Uterus (tissue), 4 donors: Measurements from ENCODE around the gene LRP3. TPM values are rescaled to one million over a fixed set of nuclear protein-coding genes. Genes with fewer than 3 reads are reported as not detected.

Experiments used
- DNase-seq, 2 donors: peaks; one replicate each; pipeline ENCODE4 v3.0.0-alpha.2; 2019 to 2020
- H3K27ac ChIP-seq, 2 donors: fragments of 200-600 bp; sonication (generic); 1 replicate in 1 of 2; 2 replicates in 1 of 2; pipeline ENCODE4 v1.5.1; 2016 to 2018
- H3K27me3 ChIP-seq, 2 donors: fragments of 200-600 bp; sonication (generic); one replicate each; pipeline ENCODE4 v1.5.1; 2018 to 2019; ENCODE audit warnings: control low read depth in 1 of 2
- H3K36me3 ChIP-seq, 2 donors: fragments of 200-600 bp; sonication (generic); one replicate each; pipeline ENCODE4 v1.5.1; 2019; ENCODE audit warnings: control low read depth in 1 of 2
- H3K4me1 ChIP-seq, 2 donors: fragments of 200-600 bp; sonication (generic); one replicate each; pipeline ENCODE4 v1.5.1; 2018 to 2019; ENCODE audit warnings: control low read depth in 1 of 2
- H3K4me3 ChIP-seq, 2 donors: fragments of 200-600 bp; sonication (generic); 1 replicate in 1 of 2; 2 replicates in 1 of 2; pipeline ENCODE4 v1.5.1; 2018 to 2019; ENCODE audit warnings: mild to moderate bottlenecking in 1 of 2
- H3K9me3 ChIP-seq, 2 donors: fragments of 200-600 bp; sonication (generic); one replicate each; pipeline ENCODE4 v1.5.1; 2019; ENCODE audit warnings: control low read depth in 1 of 2
- CTCF ChIP-seq, 4 experiments: fragments of 200-600 bp in 2 of 4; fragments of 450-650 bp in 2 of 4; sonication (generic) in 2 of 4; IDR thresholded peaks; one replicate each; pipeline ENCODE4 v1.5.1; 2016 to 2019; ENCODE audit warnings: antibody characterized with exemption in 4 of 4, mild to moderate bottlenecking in 2 of 4, moderate library complexity in 1 of 4
- POLR2A ChIP-seq, 2 donors: fragments of 450-650 bp; IDR thresholded peaks; one replicate each; pipeline ENCODE4 v1.6.1; 2016; ENCODE audit warnings: antibody characterized with exemption in 2 of 2, mild to moderate bottlenecking in 1 of 2, moderate library complexity in 1 of 2
- intact Hi-C: fragments of 100-400 bp; cut with DNase I; formaldehyde crosslinking; loops from one replicate; pipeline ENCODE4 v1.15.1; 2023; ENCODE audit warnings: low total_unique reads
- total RNA-seq, 4 donors: library from RNA; depleted of rRNA in 3 of 4; stranded (reverse); fragments of >200 nt in 3 of 4; gene quantifications; one replicate each; pipeline versions ENCODE4 v1.1.0 to v1.2.4, GENCODE V29; 2014 to 2023
- donor health status: DM: yes; HTN: yes; CAD: no.

The LRP3 gene
- total RNA-seq, 4 donors from 2014 or later, result 5.9 to 26.9 (median 23.3) TPM

DNA sequence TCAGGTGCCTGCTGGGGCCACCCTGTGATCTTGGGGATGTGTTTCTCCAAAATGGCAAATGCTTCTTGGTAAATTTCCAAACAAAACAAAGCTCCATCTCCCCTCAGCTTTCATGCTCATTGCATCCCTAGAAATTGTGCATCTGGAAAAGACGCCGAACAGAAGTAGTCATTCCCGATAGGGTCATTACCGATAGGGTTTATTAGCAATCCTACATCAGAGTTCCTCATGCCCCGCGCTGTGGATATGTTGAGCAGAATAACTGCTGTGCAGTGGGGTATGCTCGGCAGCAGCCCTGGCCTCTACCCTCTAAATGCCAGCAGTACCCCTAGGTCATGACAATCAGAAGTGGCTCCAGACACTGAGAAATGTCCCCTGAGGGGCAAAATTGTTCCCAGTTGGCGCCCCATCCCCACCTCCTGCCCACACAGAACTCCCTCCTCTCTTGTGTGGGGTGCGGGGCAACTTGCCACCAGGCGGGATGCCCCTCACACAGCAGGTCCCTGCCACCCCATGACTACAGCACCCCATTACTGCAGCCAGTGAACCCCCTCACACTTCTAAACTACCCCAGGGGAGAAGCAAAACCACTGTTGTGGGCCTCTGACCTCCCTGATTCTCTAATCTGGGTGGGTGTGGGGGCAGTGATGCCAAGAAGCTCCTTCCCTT, 44.5 kb downstream of the LRP3 start:
- Histone ChIP-seq H3K27me3 (no peaks in the 10 kb centered on the region), H3K4me3 (no peak overlapping the region), H3K36me3 (no peaks in the 10 kb centered on the region), H3K4me1 (peaks cover 0 to 5% of the 10 kb centered on the region in 2 donors), H3K9me3 (no peaks in the 10 kb centered on the region), H3K27ac (no peak overlapping the region)
- TF ChIP-seq CTCF (IDR thresholded peaks at IDR 0.05), result no peak
- intact Hi-C loops, result no loop called here
- no peak for DNase-seq

DNA sequence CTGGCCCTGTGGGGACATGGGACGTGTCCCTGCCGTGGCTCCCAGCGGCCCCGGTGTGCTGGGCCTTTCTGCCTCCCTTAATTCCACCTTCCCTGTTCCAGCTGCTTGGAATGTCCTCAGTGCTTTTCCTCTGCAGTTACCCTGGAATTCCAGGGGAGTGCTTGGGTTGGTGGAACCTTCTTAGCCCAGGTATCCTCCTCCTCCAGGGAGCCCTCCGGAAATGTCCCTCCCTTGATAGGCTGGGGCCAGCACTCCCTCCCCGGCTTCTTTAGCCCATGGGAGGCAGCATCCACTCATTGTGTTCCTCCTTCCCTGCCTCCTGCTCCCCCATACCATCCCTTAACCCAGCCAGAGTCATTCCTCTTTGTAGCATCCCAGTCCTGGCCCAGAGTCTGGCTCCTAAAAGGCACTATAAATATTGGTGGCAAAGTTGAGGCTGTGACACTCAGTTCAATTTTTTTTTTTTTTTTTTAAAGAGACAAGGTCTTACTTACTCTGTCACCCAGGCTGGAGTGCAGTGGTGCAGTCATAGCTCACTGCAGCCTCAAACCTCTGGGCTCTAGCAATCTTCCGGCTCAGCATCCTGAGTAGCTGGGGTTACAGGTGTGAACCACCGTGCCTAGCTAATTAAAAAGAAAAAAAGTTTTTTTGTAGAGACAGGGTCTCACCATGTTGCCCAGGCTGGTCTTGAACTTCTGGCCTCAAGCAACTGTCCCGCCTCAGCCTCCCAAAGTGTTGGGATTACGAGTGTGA, 45.3 kb downstream of the LRP3 start:
- Histone ChIP-seq H3K4me1 (peaks cover 0 to 5% of the 10 kb centered on the region in 2 donors), H3K27ac (no peak overlapping the region), H3K36me3 (no peaks in the 10 kb centered on the region), H3K4me3 (no peak overlapping the region), H3K9me3 (no peaks in the 10 kb centered on the region), H3K27me3 (no peaks in the 10 kb centered on the region)
- TF ChIP-seq CTCF (IDR thresholded peaks at IDR 0.05) (no peak), POLR2A (IDR thresholded peaks at IDR 0.05) (no peak)
- intact Hi-C loops, result no loop called here
- DNase-seq, result no peak

GRCh38 chr19:33240181-33240771, 46.1 kb downstream of the LRP3 start:
- no peak overlapping the region for H3K4me3 ChIP-seq
- intact Hi-C loops, result loop anchor here (2.0 kb wide), 1 partner anchor 167 kb away; no protein-coding TSS in a partner anchor
- no peaks in the 10 kb centered on the region for H3K27me3 ChIP-seq
- TF ChIP-seq POLR2A (IDR thresholded peaks at IDR 0.05) (no peak), CTCF (IDR thresholded peaks at IDR 0.05) (no peak)
- H3K9me3 ChIP-seq, result no peaks in the 10 kb centered on the region
- peaks cover 0 to 5% of the 10 kb centered on the region in 2 donors for H3K4me1 ChIP-seq
- DNase-seq, result no peak
- no peaks in the 10 kb centered on the region for H3K36me3 ChIP-seq
- no peak overlapping the region for H3K27ac ChIP-seq

GRCh38 chr19:33241091-33241529, 47.0 kb downstream of the LRP3 start:
- no peak for DNase-seq
- H3K4me1 ChIP-seq, result peaks cover 0 to 5% of the 10 kb centered on the region in 2 donors
- H3K36me3 ChIP-seq, result no peaks in the 10 kb centered on the region
- intact Hi-C loops, result loop anchor here (2.0 kb wide), 1 partner anchor 166 kb away; no protein-coding TSS in a partner anchor
- TF ChIP-seq CTCF (IDR thresholded peaks at IDR 0.05), result no peak
- TF ChIP-seq POLR2A (IDR thresholded peaks at IDR 0.05), result no peak
- no peak overlapping the region for H3K4me3 ChIP-seq
- H3K9me3 ChIP-seq, result peaks cover 0 to 6% of the 10 kb centered on the region in 2 donors
- no peaks in the 10 kb centered on the region for H3K27me3 ChIP-seq
- no peak overlapping the region for H3K27ac ChIP-seq
